GM23248 (cell line): ENCODE measurements around the gene ART4.

Source experiments
- EZH2 ChIP-seq: fragments of 200-600 bp; sonication (generic); IDR thresholded peaks from 2 replicates; pipeline ENCODE4 v1.6.1; 2018; ENCODE audit warnings: antibody characterized with exemption, mild to moderate bottlenecking; ENCODE audit not compliant: insufficient read depth, poor library complexity, severe bottlenecking
- EZH2phosphoT487 ChIP-seq: fragments of 200-600 bp; sonication (generic); IDR thresholded peaks from 2 replicates; pipeline ENCODE4 v1.6.1; 2018; ENCODE audit warnings: antibody characterized with exemption, moderate library complexity, mild to moderate bottlenecking, low read depth; ENCODE audit not compliant: insufficient read depth

DNA sequence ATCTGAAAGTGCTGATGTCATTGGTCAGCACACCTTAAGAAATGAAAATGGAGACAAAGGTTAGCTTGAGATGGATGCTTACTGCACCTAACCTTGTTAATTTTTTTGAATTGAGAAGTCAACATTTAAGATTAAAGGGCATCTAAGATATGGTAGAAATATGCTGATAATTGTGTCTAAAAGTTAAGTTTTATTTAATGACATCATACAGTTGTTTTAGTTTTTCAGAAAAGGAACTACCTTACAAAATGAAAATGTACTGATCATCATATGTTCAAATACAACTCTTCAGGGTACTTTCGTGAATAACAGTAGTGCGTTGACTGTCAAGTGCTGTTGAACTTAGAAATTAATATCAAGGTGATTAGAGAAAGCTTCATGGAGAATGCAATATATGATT is 31.8 kb downstream of the ART4 start:
- no peak for TF ChIP-seq EZH2
- TF ChIP-seq EZH2phosphoT487 = no peak
